ENCODE data around the gene COL9A1.

The COL9A1 gene

GRCh38 chr6:70172252-70172651, 130.6 kb downstream of the COL9A1 start:
- Histone ChIP-seq H3K4me1 (ENCODE audit: low read length) (no peaks in the 10 kb centered on the region), H3K27me3 (replicated peaks; ENCODE audit: insufficient read depth, low read length) (no peaks in the 10 kb centered on the region), H3K79me2 (ENCODE audit: low read length) (no peaks in the 10 kb centered on the region), H3K36me3 (replicated peaks; ENCODE audit: insufficient read depth, low read length) (no peaks in the 10 kb centered on the region), H3K27ac (ENCODE audit: low read length) (no peak overlapping the region), H3K4me3 (ENCODE audit: low read length) (no peak overlapping the region), H3K4me2 (ENCODE audit: low read depth, low read length) (no peak overlapping the region), H3F3A (ENCODE audit: insufficient read depth, low read length) (no peaks in the 10 kb centered on the region), H3K9me3 (replicated peaks; ENCODE audit: insufficient read depth, low read length) (no peaks in the 10 kb centered on the region), H3K9ac (ENCODE audit: low read length) (no peak overlapping the region), H4K20me1 (ENCODE audit: insufficient read depth, low read length) (no peaks in the 10 kb centered on the region), H2AFZ (ENCODE audit: low read length) (no peak overlapping the region), H3K9me2 (replicated peaks; ENCODE audit: insufficient read depth, low read length) (no peaks in the 10 kb centered on the region)
- no peak for DNase-seq
- no peak for TF ChIP-seq CTCF (IDR thresholded peaks at IDR 0.05; ENCODE audit: low read length)
- TF ChIP-seq EZH2phosphoT487 (IDR thresholded peaks at IDR 0.05; ENCODE audit: low read length): no peak
- TF ChIP-seq EZH2 (optimal IDR thresholded peaks at IDR 0.05; ENCODE audit: low read depth, low read length): no peak

- Histone ChIP-seq H3K4me3 (ENCODE audit: low read length) (no peak overlapping the region), H3F3A (ENCODE audit: insufficient read depth, low read length) (no peaks in the 10 kb centered on the region), H3K9me2 (replicated peaks; ENCODE audit: insufficient read depth, low read length) (no peaks in the 10 kb centered on the region), H3K79me2 (ENCODE audit: low read length) (no peaks in the 10 kb centered on the region), H3K9ac (ENCODE audit: low read length) (no peak overlapping the region), H3K4me2 (ENCODE audit: low read depth, low read length) (no peak overlapping the region), H3K9me3 (replicated peaks; ENCODE audit: insufficient read depth, low read length) (no peaks in the 10 kb centered on the region), H3K4me1 (ENCODE audit: low read length) (no peaks in the 10 kb centered on the region), H3K27ac (ENCODE audit: low read length) (no peak overlapping the region), H3K36me3 (replicated peaks; ENCODE audit: insufficient read depth, low read length) (no peaks in the 10 kb centered on the region), H3K27me3 (replicated peaks; ENCODE audit: insufficient read depth, low read length) (no peaks in the 10 kb centered on the region), H4K20me1 (ENCODE audit: insufficient read depth, low read length) (no peaks in the 10 kb centered on the region), H2AFZ (ENCODE audit: low read length) (no peak overlapping the region)
- no peak for DNase-seq
- TF ChIP-seq EZH2phosphoT487 (IDR thresholded peaks at IDR 0.05; ENCODE audit: low read length) (no peak), CTCF (IDR thresholded peaks at IDR 0.05; ENCODE audit: low read length) (no peak), EZH2 (optimal IDR thresholded peaks at IDR 0.05; ENCODE audit: low read depth, low read length) (no peak)
These were observed 131.6 kb downstream of the COL9A1 start for GRCh38 chr6:70171236-70171635.

GRCh38 chr6:70168681-70169377, 134.1 kb downstream of the COL9A1 start:
- H3K9me3 ChIP-seq (replicated peaks; ENCODE audit: insufficient read depth, low read length): no peaks in the 10 kb centered on the region
- H3K27me3 ChIP-seq (replicated peaks; ENCODE audit: insufficient read depth, low read length): no peaks in the 10 kb centered on the region
- TF ChIP-seq EZH2phosphoT487 (IDR thresholded peaks at IDR 0.05; ENCODE audit: low read length) (no peak), EZH2 (optimal IDR thresholded peaks at IDR 0.05; ENCODE audit: low read depth, low read length) (no peak), CTCF (IDR thresholded peaks at IDR 0.05; ENCODE audit: low read length) (no peak)
- no peaks in the 10 kb centered on the region for H3F3A ChIP-seq (ENCODE audit: insufficient read depth, low read length)
- no peak overlapping the region for H3K4me2 ChIP-seq (ENCODE audit: low read depth, low read length)
- no peak overlapping the region for H2AFZ ChIP-seq (ENCODE audit: low read length)
- H3K9me2 ChIP-seq (replicated peaks; ENCODE audit: insufficient read depth, low read length): no peaks in the 10 kb centered on the region
- H3K9ac ChIP-seq (ENCODE audit: low read length): no peak overlapping the region
- H4K20me1 ChIP-seq (ENCODE audit: insufficient read depth, low read length): no peaks in the 10 kb centered on the region
- no peaks in the 10 kb centered on the region for H3K4me1 ChIP-seq (ENCODE audit: low read length)
- H3K4me3 ChIP-seq (ENCODE audit: low read length): no peak overlapping the region
- H3K79me2 ChIP-seq (ENCODE audit: low read length): no peaks in the 10 kb centered on the region
- no peaks in the 10 kb centered on the region for H3K36me3 ChIP-seq (replicated peaks; ENCODE audit: insufficient read depth, low read length)
- H3K27ac ChIP-seq (ENCODE audit: low read length): no peak overlapping the region
- no peak for DNase-seq
